HepG2 (cell line): ENCODE data around the gene ORC3. TPM values are rescaled to one million over a fixed set of nuclear protein-coding genes. Genes with fewer than 3 reads are reported as not detected.
A peak's percentile ranks its signal among the peaks of the same experiment; 100 is the strongest.

ENCODE experiments used
- ATAC-seq: fragments of 200-7000 bp; cut with Tn5 transposase; 3 replicates; pipeline ENCODE4 v1.9.1; 2020; ENCODE audit warnings: mild to moderate bottlenecking, moderate library complexity
- BruUV-seq: library from RNA; stranded (reverse); fragments of 400-500 nt; replicated peaks from 2 replicates; lab custom pipeline; 2021; lab: Mats Ljungman, UMichigan
- CTCF ChIA-PET: fragments of 300-600 bp; formaldehyde crosslinking; extraction: SDS; loops from one replicate; lab custom pipeline; 2021; ENCODE audit warnings: low total read pairs, inconsistent platforms, low intra/inter-chr PET ratio; lab: Yijun Ruan, JAX
- POLR2A ChIA-PET: fragments of 350-600 bp; sonication (Branson Sonifier 250); formaldehyde crosslinking; loops from one replicate; lab custom pipeline; 2020; ENCODE audit warnings: antibody characterized with exemption, inconsistent platforms; lab: Yijun Ruan, JAX
- DNase-seq: peaks from one replicate; pipeline ENCODE4 v3.0.0-alpha.2; 2015; ENCODE audit warnings: low spot score
- FAIRE-seq: peaks from 3 replicates; lab custom pipeline; 2011; peaks lifted over from hg19 to GRCh38; lab: Jason Lieb, UNC
- H2AFZ ChIP-seq: one replicate; pipeline ENCODE4 v1.6.1; 2011; ENCODE audit warnings: low read length, inconsistent platforms
- H3K27ac ChIP-seq: fragments of 300-600 bp; 3 replicates; pipeline ENCODE4 v1.8.0; 2011; ENCODE audit warnings: mixed run types, mild to moderate bottlenecking, mixed read lengths, low read length, inconsistent platforms; ENCODE audit not compliant: insufficient read depth; ENCODE audit errors: extremely low read length
- H3K27me3 ChIP-seq, 2 experiments: fragments of 200-600 bp in 1 of 2; 2 replicates in 1 of 2; 3 replicates in 1 of 2; pipeline versions ENCODE4 v1.6.0 to v1.8.0; 2011; ENCODE audit warnings: low read length in 2 of 2, mild to moderate bottlenecking in 2 of 2, moderate library complexity in 2 of 2, inconsistent platforms in 1 of 2; ENCODE audit not compliant: insufficient read depth in 2 of 2, control insufficient read depth in 1 of 2
- H3K36me3 ChIP-seq, 2 experiments: fragments of 200-600 bp in 1 of 2; replicated peaks in 1 of 2; 2 replicates in 1 of 2; 3 replicates in 1 of 2; pipeline versions ENCODE4 v1.5.1 to v1.8.0; 2011; ENCODE audit warnings: low read length in 2 of 2, inconsistent platforms in 1 of 2; ENCODE audit not compliant: insufficient read depth in 2 of 2, control insufficient read depth in 1 of 2
- H3K4me1 ChIP-seq: 2 replicates; pipeline ENCODE4 v1.5.1; 2012; ENCODE audit warnings: low read length, inconsistent platforms; ENCODE audit not compliant: insufficient read depth
- H3K4me2 ChIP-seq: 2 replicates; pipeline ENCODE4 v1.6.0; 2011; ENCODE audit warnings: low read depth, low read length, inconsistent platforms
- H3K4me3 ChIP-seq, 3 experiments: fragments of 200-600 bp in 1 of 3; sonication (generic), shearing (Covaris generic) in 1 of 3; replicated peaks in 1 of 3; 2 replicates each; pipeline ENCODE4 v1.5.1; 2011 to 2016; ENCODE audit warnings: low read length in 3 of 3, inconsistent platforms in 2 of 3, low read depth in 2 of 3, mild to moderate bottlenecking in 2 of 3, control low read depth in 1 of 3, mixed read lengths in 1 of 3; ENCODE audit not compliant: insufficient read depth in 1 of 3
- H3K79me2 ChIP-seq: one replicate; pipeline ENCODE4 v1.6.1; 2011; ENCODE audit warnings: low read length, inconsistent platforms; ENCODE audit not compliant: insufficient read depth
- H3K9ac ChIP-seq: 2 replicates; pipeline ENCODE4 v1.6.0; 2011; ENCODE audit warnings: mild to moderate bottlenecking, low read depth, low read length, inconsistent platforms; ENCODE audit not compliant: insufficient read depth
- H3K9me3 ChIP-seq: 2 replicates; pipeline ENCODE4 v1.5.1; 2012; ENCODE audit warnings: mild to moderate bottlenecking, low read length
- H4K20me1 ChIP-seq: 2 replicates; pipeline ENCODE4 v1.6.0; 2011; ENCODE audit warnings: inconsistent platforms, mild to moderate bottlenecking, low read length, moderate library complexity; ENCODE audit not compliant: insufficient read depth
- ATF2 ChIP-seq: sonication (generic); formaldehyde crosslinking; IDR thresholded peaks from 2 replicates; pipeline ENCODE4 v1.4.0; 2020; ENCODE audit warnings: missing genetic modification reagents
- FOXA3 ChIP-seq: IDR thresholded peaks from 2 replicates; pipeline ENCODE4 v1.6.1; 2016; ENCODE audit warnings: missing genetic modification reagents, missing compliant biosample characterization
- GABPB1 ChIP-seq: IDR thresholded peaks from 2 replicates; pipeline ENCODE4 v1.6.1; 2016; ENCODE audit warnings: mild to moderate bottlenecking, missing genetic modification reagents, moderate library complexity, missing compliant biosample characterization
- HNRNPK ChIP-seq: fragments of 200-400 bp; formaldehyde crosslinking; IDR thresholded peaks from 2 replicates; pipeline ENCODE4 v1.6.1; 2018; ENCODE audit warnings: low read length, low read depth, moderate library complexity, mild to moderate bottlenecking; ENCODE audit not compliant: poor library complexity, severe bottlenecking
- MEIS1 ChIP-seq: sonication (generic); formaldehyde crosslinking; IDR thresholded peaks from 2 replicates; pipeline ENCODE4 v1.9.0; 2021; ENCODE audit warnings: mild to moderate bottlenecking, missing genetic modification reagents, moderate library complexity, borderline replicate concordance
- NR1H2 ChIP-seq: sonication (generic); formaldehyde crosslinking; IDR thresholded peaks from 2 replicates; pipeline ENCODE4 v1.8.1; 2022; ENCODE audit warnings: low read depth, missing genetic modification reagents, borderline replicate concordance
- NR2C2 ChIP-seq: sonication (generic); formaldehyde crosslinking; IDR thresholded peaks from 2 replicates; pipeline ENCODE4 v1.4.0; 2020; ENCODE audit warnings: missing genetic modification reagents, mild to moderate bottlenecking, moderate library complexity, borderline replicate concordance
- RXRA ChIP-seq: sonication (generic); formaldehyde crosslinking; IDR thresholded peaks from 2 replicates; pipeline ENCODE4 v1.5.1; 2020; ENCODE audit warnings: missing genetic modification reagents
- SOX6 ChIP-seq, 2 experiments: fragments of 450-650 bp in 1 of 2; sonication (generic) in 1 of 2; formaldehyde crosslinking in 1 of 2; IDR thresholded peaks; 2 replicates each; pipeline versions ENCODE4 v1.4.0 to v1.6.1; 2017 to 2020; ENCODE audit warnings: antibody characterized with exemption in 1 of 2, mild to moderate bottlenecking in 1 of 2, missing genetic modification reagents in 1 of 2
- ZNF260 ChIP-seq: sonication (generic); formaldehyde crosslinking; IDR thresholded peaks from 2 replicates; pipeline ENCODE4 v1.4.0; 2020; ENCODE audit warnings: missing genetic modification reagents, low read depth, mild to moderate bottlenecking, borderline replicate concordance
- ZNF33A ChIP-seq: sonication (generic); formaldehyde crosslinking; IDR thresholded peaks from 2 replicates; pipeline ENCODE4 v1.5.1; 2020; ENCODE audit warnings: missing genetic modification reagents, mild to moderate bottlenecking, moderate library complexity, borderline replicate concordance
- ZNF749 ChIP-seq: sonication (generic); formaldehyde crosslinking; IDR thresholded peaks from 2 replicates; pipeline ENCODE4 v1.8.0; 2022; ENCODE audit warnings: mild to moderate bottlenecking, missing genetic modification reagents, moderate library complexity, borderline replicate concordance
- WGBS: methylation state at CpG from one replicate; pipeline ENCODE4 v1.1.6; 2017; ENCODE audit warnings: low lambda C conversion rate; 5-methylcytosine and 5-hydroxymethylcytosine counted together
- in situ Hi-C: cut with HindIII; loops from 2 replicates; pipeline ENCODE4 v1.10.0; 2017; ENCODE audit warnings: low pct_unique_long_range_greater_than_20kb; ENCODE audit not compliant: extremely low pct_ligation_motif_present
- intact Hi-C: fragments of 100-400 bp; cut with micrococcal nuclease; formaldehyde crosslinking; loops from one replicate; pipeline ENCODE4 v1.10.0; 2022; ENCODE audit not compliant: unreplicated experiment
- polyA plus RNA-seq, 8 experiments: library from polyadenylated mRNA; depleted of rRNA in 3 of 8; stranded (reverse) in 7 of 8; unstranded in 1 of 8; fragments of >200 nt; fragmentation: Illumina TruSeq in 4 of 8; extraction: Trizol in 4 of 8; gene quantifications; 2 replicates each; pipeline versions ENCODE4 v1.2.1 to v1.2.3, GENCODE V29; 2011 to 2016; ENCODE audit warnings: low read depth in 4 of 8, missing spikeins in 1 of 8, mixed read lengths in 1 of 8; ENCODE audit not compliant: insufficient read depth in 1 of 8
- total RNA-seq, 5 experiments: library from RNA; depleted of rRNA; stranded (reverse); fragments of >200 nt; fragmentation: Illumina TruSeq; extraction: Trizol; gene quantifications; 2 replicates each; pipeline ENCODE4 v1.2.3, GENCODE V29; 2016; ENCODE audit warnings: low read depth in 1 of 5
- TF ChIP-seq, protein P1 (sequence below): sonication (generic); formaldehyde crosslinking; conservative IDR thresholded peaks from 2 replicates; pipeline ENCODE4 v1.4.0; 2020; ENCODE audit warnings: missing genetic modification reagents

Gene ORC3
- total and polyA plus RNA-seq, 2 of the 13 experiments (the other 11 are each of a cell fraction or from before 2014, with no cell fraction given): 21.8 to 43.5 TPM

GRCh38 chr6:87669051-87669450 lies 79.1 kb downstream of the ORC3 start:
- H3K4me3 ChIP-seq: no peak overlapping the region
- POLR2A ChIA-PET: no interaction called here
- no peaks in the 10 kb centered on the region for H3K9me3 ChIP-seq
- in situ Hi-C loops (no loop called here), intact Hi-C loops (no loop called here)
- no peaks in the 10 kb centered on the region for H3K79me2 ChIP-seq
- no TSS peak for BruUV-seq
- H2AFZ ChIP-seq: no peak overlapping the region
- CTCF ChIA-PET: no interaction called here
- no peaks in the 10 kb centered on the region for H3K27me3 ChIP-seq
- FAIRE-seq: no peak
- TF ChIP-seq NR1H2 (CRISPR knock-in tag): no peak
- no peak for TF ChIP-seq RXRA (CRISPR knock-in tag)
- TF ChIP-seq FOXA3 (CRISPR knock-in tag): 0 out of 2 replicates have a peak, but pooled peaks have one; percentile 7
- TF ChIP-seq, all 625 proteins: peak for 1
- ATAC-seq (no peak), DNase-seq (no peak)
- Histone ChIP-seq H3K27ac (no peak overlapping the region), H3K4me1 (peaks cover 78% of the 10 kb centered on the region), H3K4me2 (no peak overlapping the region), H4K20me1 (no peaks in the 10 kb centered on the region), H3K36me3 (peaks cover 0 to 8% of the 10 kb centered on the region in 2 experiments; a peak in 2 of 5 replicates), H3K9ac (no peak overlapping the region)
- 97% methylated on average over 3 of the region's 3 CpGs for WGBS

DNA sequence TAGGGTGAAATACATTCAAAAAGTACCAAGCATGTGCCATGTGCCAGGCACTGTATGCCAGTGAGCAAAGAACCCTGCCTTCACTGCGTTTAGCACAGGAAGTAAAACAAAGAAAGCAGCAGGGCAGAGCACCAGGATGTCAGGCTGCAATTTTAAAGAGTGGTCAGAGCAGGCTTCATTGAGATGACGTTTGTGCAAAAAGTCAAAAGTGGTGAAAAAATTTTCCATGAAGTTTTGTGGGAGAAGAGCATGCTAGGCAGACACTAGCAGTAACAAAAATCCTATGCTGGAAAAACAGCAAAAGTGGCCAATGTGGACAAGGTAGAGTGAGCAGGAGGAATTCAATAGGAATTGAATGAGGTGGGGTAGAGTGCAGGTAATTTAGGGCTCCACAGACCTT lies 80.8 kb downstream of the ORC3 start:
- Histone ChIP-seq H3K9me3 (no peaks in the 10 kb centered on the region), H2AFZ (no peak overlapping the region), H3K4me1 (peaks cover 90% of the 10 kb centered on the region), H3K36me3 (peaks cover 4 to 18% of the 10 kb centered on the region in 2 experiments; a peak in 4 of 5 replicates), H3K79me2 (no peaks in the 10 kb centered on the region), H4K20me1 (no peaks in the 10 kb centered on the region), H3K4me2 (peak overlapping the region; percentile 64; the same call in 1 of the 2 replicates), H3K27ac (peak overlapping the region; percentile 90), H3K27me3 (no peaks in the 10 kb centered on the region), H3K4me3 (no peak overlapping the region), H3K9ac (0 out of 2 replicates have a peak overlapping the region, but pooled peaks have one; percentile 14)
- FAIRE-seq (no peak), DNase-seq (no peak), ATAC-seq (peak; percentile 17)
- TF ChIP-seq, protein P1, sequence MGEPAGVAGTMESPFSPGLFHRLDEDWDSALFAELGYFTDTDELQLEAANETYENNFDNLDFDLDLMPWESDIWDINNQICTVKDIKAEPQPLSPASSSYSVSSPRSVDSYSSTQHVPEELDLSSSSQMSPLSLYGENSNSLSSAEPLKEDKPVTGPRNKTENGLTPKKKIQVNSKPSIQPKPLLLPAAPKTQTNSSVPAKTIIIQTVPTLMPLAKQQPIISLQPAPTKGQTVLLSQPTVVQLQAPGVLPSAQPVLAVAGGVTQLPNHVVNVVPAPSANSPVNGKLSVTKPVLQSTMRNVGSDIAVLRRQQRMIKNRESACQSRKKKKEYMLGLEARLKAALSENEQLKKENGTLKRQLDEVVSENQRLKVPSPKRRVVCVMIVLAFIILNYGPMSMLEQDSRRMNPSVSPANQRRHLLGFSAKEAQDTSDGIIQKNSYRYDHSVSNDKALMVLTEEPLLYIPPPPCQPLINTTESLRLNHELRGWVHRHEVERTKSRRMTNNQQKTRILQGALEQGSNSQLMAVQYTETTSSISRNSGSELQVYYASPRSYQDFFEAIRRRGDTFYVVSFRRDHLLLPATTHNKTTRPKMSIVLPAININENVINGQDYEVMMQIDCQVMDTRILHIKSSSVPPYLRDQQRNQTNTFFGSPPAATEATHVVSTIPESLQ (CRISPR knock-in tag): no peak
- peak; percentile 20; the same call in 1 of the 2 replicates for TF ChIP-seq GABPB1 (CRISPR knock-in tag)
- TF ChIP-seq MEIS1 (CRISPR knock-in tag): no peak
- TF ChIP-seq SOX6 (IDR thresholded peaks at IDR 0.05): no peak
- TF ChIP-seq SOX6 (CRISPR knock-in tag; IDR thresholded peaks at IDR 0.05): no peak
- 0 out of 2 replicates have a peak, but pooled peaks have one; percentile 22 for TF ChIP-seq NR2C2 (CRISPR knock-in tag)
- TF ChIP-seq ZNF33A (CRISPR knock-in tag): no peak
- no peak for TF ChIP-seq ZNF260 (CRISPR knock-in tag)
- peak; percentile 28; the same call in 1 of the 2 replicates for TF ChIP-seq ATF2 (CRISPR knock-in tag)
- no peak for TF ChIP-seq ZNF749 (CRISPR knock-in tag)
- TF ChIP-seq HNRNPK: no peak
- intact Hi-C loops: loop anchor here (1.0 to 5.0 kb wide), 3 partner anchors 32 to 133 kb away; partner anchors contain the start of genes AKIRIN2 and ORC3
- 52% methylated on average over 2 of the region's 2 CpGs for WGBS
- in situ Hi-C loops: no loop called here
- CTCF ChIA-PET: no interaction called here
- POLR2A ChIA-PET: no interaction called here
- BruUV-seq: no TSS peak
